Stimulated activated CD4-positive, alpha-beta T cell treated with anti-CD3 and anti-CD28 coated beads, TNF-alpha, amount 100 ng/mL, for 24 hours (primary cell): ENCODE data around the gene SFMBT1.

Source experiments
- DNase-seq, 3 experiments: peaks; one replicate each; pipeline ENCODE4 v3.0.0-alpha.2; 2020; ENCODE audit warnings: low read depth in 3 of 3

The SFMBT1 gene

GRCh38 chr3:52889901-52890300, 156.0 kb downstream of the SFMBT1 start:
- DNase-seq, result no peak

GRCh38 chr3:52887166-52887565, 158.7 kb downstream of the SFMBT1 start:
- no peak for DNase-seq

- no peak for DNase-seq
Measured at GRCh38 chr3:52886049-52886730, 159.7 kb downstream of the SFMBT1 start.

- DNase-seq, result no peak
Measured at GRCh38 chr3:52882377-52882776, 163.5 kb downstream of the SFMBT1 start.

- no peak for DNase-seq
Measured at GRCh38 chr3:52881871-52882270, 164.0 kb downstream of the SFMBT1 start.

GRCh38 chr3:52880474-52880873, 165.4 kb downstream of the SFMBT1 start:
- DNase-seq, result no peak

GRCh38 chr3:52880047-52880446, 165.8 kb downstream of the SFMBT1 start:
- no peak for DNase-seq

GRCh38 chr3:52879581-52879980, 166.3 kb downstream of the SFMBT1 start:
- no peak for DNase-seq

- DNase-seq, result no peak
Measured at GRCh38 chr3:52879090-52879489, 166.8 kb downstream of the SFMBT1 start.

GRCh38 chr3:52877085-52877484, 168.8 kb downstream of the SFMBT1 start:
- no peak for DNase-seq

- no peak for DNase-seq
Measured at GRCh38 chr3:52874864-52875587, 170.8 kb downstream of the SFMBT1 start.

GRCh38 chr3:52874160-52874701, 171.6 kb downstream of the SFMBT1 start:
- DNase-seq, result no peak

- no peak for DNase-seq
Measured at GRCh38 chr3:52873433-52874159, 172.3 kb downstream of the SFMBT1 start.

- no peak for DNase-seq
Measured at GRCh38 chr3:52872245-52872644, 173.6 kb downstream of the SFMBT1 start.

- no peak for DNase-seq
Measured at GRCh38 chr3:52871761-52872160, 174.1 kb downstream of the SFMBT1 start.

GRCh38 chr3:52870471-52870870, 175.4 kb downstream of the SFMBT1 start:
- no peak for DNase-seq

GRCh38 chr3:52866427-52866826, 179.4 kb downstream of the SFMBT1 start:
- DNase-seq, result no peak

GRCh38 chr3:52865994-52866393, 179.9 kb downstream of the SFMBT1 start:
- DNase-seq, result no peak

- no peak for DNase-seq
Measured at GRCh38 chr3:52860424-52860768, 185.5 kb downstream of the SFMBT1 start.

GRCh38 chr3:52859686-52860423, 186.0 kb downstream of the SFMBT1 start:
- DNase-seq, result no peak

- no peak for DNase-seq
Measured at GRCh38 chr3:52857864-52858263, 188.0 kb downstream of the SFMBT1 start.

GRCh38 chr3:52857133-52857532, 188.7 kb downstream of the SFMBT1 start:
- no peak for DNase-seq
